Right lobe of liver (tissue), 4 donors: ENCODE results near the gene MYLK2.

ENCODE experiments used
- POLR2A ChIP-seq: fragments of 450-650 bp; IDR thresholded peaks from one replicate; pipeline ENCODE4 v1.6.1; 2017; ENCODE audit warnings: antibody characterized with exemption, mild to moderate bottlenecking
- TF ChIP-seq, protein P1 (sequence below), 4 donors: fragments of 200-600 bp in 3 of 4; fragments of 450-650 bp in 1 of 4; IDR thresholded peaks; one replicate each; pipeline versions ENCODE4 v1.5.1 to v1.8.0; 2016 to 2022; ENCODE audit warnings: antibody characterized with exemption in 4 of 4, mild to moderate bottlenecking in 2 of 4
- donor health status: DM: no; HTN: no; CAD: no.
- donor health status: DM: no; HTN: no; CAD: no.
- donor health status: DM: no; HTN: yes; CAD: no.

DNA sequence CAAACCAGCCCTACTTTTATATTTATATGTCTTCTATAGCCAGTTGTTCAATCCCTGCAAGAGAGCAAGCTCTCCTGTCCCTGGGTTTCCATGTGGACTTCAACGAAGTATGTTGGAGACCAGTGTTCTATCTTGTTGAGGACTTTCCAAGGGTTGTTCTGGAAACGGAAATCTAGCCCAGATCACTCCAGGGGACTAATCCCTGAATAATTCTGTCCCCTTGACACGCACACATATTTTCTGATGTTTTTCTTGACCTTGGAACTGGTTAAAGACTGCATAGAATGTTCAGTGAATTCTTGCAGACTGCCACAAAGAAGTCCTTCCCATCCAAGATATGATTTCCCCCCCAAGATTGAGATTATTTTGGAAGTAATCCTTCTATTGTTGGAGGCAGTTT, 9.5 kb upstream of the MYLK2 start:
- TF ChIP-seq POLR2A = no peak
- TF ChIP-seq, protein P1, sequence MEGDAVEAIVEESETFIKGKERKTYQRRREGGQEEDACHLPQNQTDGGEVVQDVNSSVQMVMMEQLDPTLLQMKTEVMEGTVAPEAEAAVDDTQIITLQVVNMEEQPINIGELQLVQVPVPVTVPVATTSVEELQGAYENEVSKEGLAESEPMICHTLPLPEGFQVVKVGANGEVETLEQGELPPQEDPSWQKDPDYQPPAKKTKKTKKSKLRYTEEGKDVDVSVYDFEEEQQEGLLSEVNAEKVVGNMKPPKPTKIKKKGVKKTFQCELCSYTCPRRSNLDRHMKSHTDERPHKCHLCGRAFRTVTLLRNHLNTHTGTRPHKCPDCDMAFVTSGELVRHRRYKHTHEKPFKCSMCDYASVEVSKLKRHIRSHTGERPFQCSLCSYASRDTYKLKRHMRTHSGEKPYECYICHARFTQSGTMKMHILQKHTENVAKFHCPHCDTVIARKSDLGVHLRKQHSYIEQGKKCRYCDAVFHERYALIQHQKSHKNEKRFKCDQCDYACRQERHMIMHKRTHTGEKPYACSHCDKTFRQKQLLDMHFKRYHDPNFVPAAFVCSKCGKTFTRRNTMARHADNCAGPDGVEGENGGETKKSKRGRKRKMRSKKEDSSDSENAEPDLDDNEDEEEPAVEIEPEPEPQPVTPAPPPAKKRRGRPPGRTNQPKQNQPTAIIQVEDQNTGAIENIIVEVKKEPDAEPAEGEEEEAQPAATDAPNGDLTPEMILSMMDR (IDR thresholded peaks at IDR 0.05) = no peak
